Astrocyte of the spinal cord (primary cell): ENCODE results near the gene CDC73.

Source experiments
- DNase-seq: peaks from one replicate; pipeline ENCODE4 v3.0.0; 2011; ENCODE audit warnings: low read depth, low spot score
- H3K4me3 ChIP-seq: 2 replicates; pipeline ENCODE4 v1.5.1; 2011; ENCODE audit warnings: low read depth, mild to moderate bottlenecking, low read length, moderate library complexity
- CTCF ChIP-seq: IDR thresholded peaks from 2 replicates; pipeline ENCODE4 v1.5.1; 2012; ENCODE audit warnings: low read depth, mild to moderate bottlenecking, low read length, inconsistent platforms
- in situ Hi-C: cut with HindIII; loops from 2 replicates; pipeline ENCODE4 v1.10.0; 2017; ENCODE audit warnings: low sequenced_read_pairs

The CDC73 gene

GRCh38 chr1:193104907-193105820 lies 16.7 kb upstream of the CDC73 start, which contains the start of gene GLRX2:
GLRX2 (minus strand) TSS chr1:193105414; CDS start chr1:193105382, 32 bp downstream.
- in situ Hi-C loops: no loop called here
- DNase-seq: peak; percentile 86
- H3K4me3 ChIP-seq: peak within 1 kb of the TSS; percentile 80
- TF ChIP-seq CTCF: no peak

- in situ Hi-C loops: no loop called here
- H3K4me3 ChIP-seq: peak overlapping the region; percentile 80
- no peak for DNase-seq
- no peak for TF ChIP-seq CTCF
Measured at GRCh38 chr1:193105821-193106177, 16.0 kb upstream of the CDC73 start.

GRCh38 chr1:193108471-193108870 lies 13.4 kb upstream of the CDC73 start:
- no peak overlapping the region for H3K4me3 ChIP-seq
- TF ChIP-seq CTCF: no peak
- in situ Hi-C loops: no loop called here
- DNase-seq: no peak

GRCh38 chr1:193109619-193110018 lies 12.2 kb upstream of the CDC73 start:
- no peak for DNase-seq
- no peak overlapping the region for H3K4me3 ChIP-seq
- no peak for TF ChIP-seq CTCF
- in situ Hi-C loops: no loop called here

GRCh38 chr1:193110246-193110645 lies 11.6 kb upstream of the CDC73 start:
- no peak overlapping the region for H3K4me3 ChIP-seq
- in situ Hi-C loops: no loop called here
- DNase-seq: no peak
- no peak for TF ChIP-seq CTCF

- H3K4me3 ChIP-seq: no peak overlapping the region
- in situ Hi-C loops: no loop called here
- no peak for TF ChIP-seq CTCF
- DNase-seq: no peak
Measured at GRCh38 chr1:193110864-193111263, 11.0 kb upstream of the CDC73 start.
